BLaER1 treated with 17β-estradiol and CSF1 and Interleukin-3, amounts not matched to agents 10 nM and 100 nM (cell line): Measurements from ENCODE around the gene RAB3B.

Experiments
- H3K27ac ChIP-seq, 11 experiments: shearing (Covaris generic); formaldehyde crosslinking; 2 replicates each; pipeline ENCODE4 v1.8.1; 2022
- H3K27me3 ChIP-seq, 11 experiments: shearing (Covaris generic); formaldehyde crosslinking; 2 replicates each; pipeline ENCODE4 v1.8.1; 2022
- H3K36me3 ChIP-seq, 11 experiments: shearing (Covaris generic); formaldehyde crosslinking; 2 replicates each; pipeline ENCODE4 v1.8.1; 2022
- H3K4me1 ChIP-seq, 10 experiments: shearing (Covaris generic); formaldehyde crosslinking; 2 replicates each; pipeline ENCODE4 v1.8.1; 2022
- H3K4me2 ChIP-seq, 11 experiments: shearing (Covaris generic); formaldehyde crosslinking; 2 replicates each; pipeline ENCODE4 v1.8.1; 2022
- H3K4me3 ChIP-seq, 10 experiments: shearing (Covaris generic); formaldehyde crosslinking; 2 replicates each; pipeline ENCODE4 v1.8.1; 2022
- H3K9ac ChIP-seq, 11 experiments: shearing (Covaris generic); formaldehyde crosslinking; 2 replicates each; pipeline ENCODE4 v1.8.1; 2022
- H3K9me3 ChIP-seq, 11 experiments: shearing (Covaris generic); formaldehyde crosslinking; replicated peaks in 1 of 11; 2 replicates each; pipeline ENCODE4 v1.8.1; 2022
- H4K20me1 ChIP-seq, 11 experiments: shearing (Covaris generic); formaldehyde crosslinking; 2 replicates each; pipeline ENCODE4 v1.8.1; 2022
- Cebpa-rat ChIP-seq, 11 experiments: shearing (Covaris generic); IDR thresholded peaks; 2 replicates each; pipeline ENCODE4 v1.8.1; 2022

RAB3B gene

GRCh38 chr1:51955797-51956527 is 34.5 kb downstream of the RAB3B start:
- Histone ChIP-seq H3K36me3 (no peaks in the 10 kb centered on the region), H3K9ac (no peak overlapping the region), H3K4me1 (peaks cover 29 to 85% (median 67%) of the 10 kb centered on the region in 10 experiments), H4K20me1 (peaks cover 0 to 21% (median 0%) of the 10 kb centered on the region in 11 experiments; a peak in 1 of 22 replicates), H3K9me3 (peaks cover 0 to 5% (median 0%) of the 10 kb centered on the region in 11 experiments; a peak in 2 of 22 replicates), H3K27me3 (peaks cover 0 to 76% (median 0%) of the 10 kb centered on the region in 11 experiments; a peak in 7 of 22 replicates), H3K4me2 (peak overlapping the region; percentile 32 to 73 (median 61); a peak in 21 of 22 replicates), H3K27ac (peak overlapping the region in 2 of 11 experiments; percentile 15 to 86; a peak in 3 of 22 replicates), H3K4me3 (no peak overlapping the region)
- no peak for TF ChIP-seq Cebpa-rat (IDR thresholded peaks at IDR 0.05)

- peaks cover 0 to 9% (median under 1%) of the 10 kb centered on the region in 11 experiments; a peak in 5 of 22 replicates for H3K36me3 ChIP-seq
- no peak overlapping the region for H3K4me3 ChIP-seq
- peaks cover 29 to 80% (median 60%) of the 10 kb centered on the region in 10 experiments for H3K4me1 ChIP-seq
- peaks cover 0 to 21% (median 0%) of the 10 kb centered on the region in 11 experiments; a peak in 1 of 22 replicates for H4K20me1 ChIP-seq
- no peak overlapping the region for H3K9ac ChIP-seq
- H3K9me3 ChIP-seq, result peaks cover 10 to 17% (median 11%) of the 10 kb centered on the region in 11 experiments
- TF ChIP-seq Cebpa-rat (IDR thresholded peaks at IDR 0.05), result no peak
- peak overlapping the region in 1 of 11 experiments; percentile 86; a peak in 2 of 22 replicates for H3K27ac ChIP-seq
- peaks cover 0 to 64% (median 0%) of the 10 kb centered on the region in 11 experiments; a peak in 7 of 22 replicates for H3K27me3 ChIP-seq
- H3K4me2 ChIP-seq, result peak overlapping the region in 6 of 11 experiments; percentile 3 to 73 (median 64); a peak in 9 of 22 replicates
Observed at GRCh38 chr1:51954783-51955182, 35.7 kb downstream of the RAB3B start.

- Histone ChIP-seq H3K27ac (peak overlapping the region in 5 of 11 experiments; percentile 30 to 86 (median 73); a peak in 10 of 22 replicates), H3K9me3 (peaks cover 21 to 32% (median 26%) of the 10 kb centered on the region in 11 experiments), H3K4me2 (peak overlapping the region; percentile 27 to 82 (median 70)), H3K4me3 (peak overlapping the region in 1 of 10 experiments; percentile 12; a peak in 1 of 20 replicates), H3K27me3 (peaks cover 0 to 50% (median 0%) of the 10 kb centered on the region in 11 experiments; a peak in 7 of 22 replicates), H3K36me3 (peaks cover 0 to 18% (median 4%) of the 10 kb centered on the region in 11 experiments; a peak in 5 of 22 replicates), H3K4me1 (peaks cover 29 to 71% (median 57%) of the 10 kb centered on the region in 10 experiments), H4K20me1 (peaks cover 0 to 21% (median 0%) of the 10 kb centered on the region in 11 experiments; a peak in 1 of 22 replicates), H3K9ac (peak overlapping the region in 4 of 11 experiments; percentile 30 to 63 (median 58); a peak in 8 of 22 replicates)
- TF ChIP-seq Cebpa-rat (IDR thresholded peaks at IDR 0.05), result peak in 2 of 11 experiments; percentile 16 to 67; a peak in 2 of 22 replicates
Observed at GRCh38 chr1:51953079-51953478, 37.4 kb downstream of the RAB3B start.

- Histone ChIP-seq H3K4me3 (peak overlapping the region in 1 of 10 experiments; percentile 12; a peak in 1 of 20 replicates), H3K36me3 (peaks cover 0 to 18% (median 4%) of the 10 kb centered on the region in 11 experiments; a peak in 5 of 22 replicates), H3K27me3 (peaks cover 0 to 46% (median 0%) of the 10 kb centered on the region in 11 experiments; a peak in 7 of 22 replicates), H3K27ac (peak overlapping the region in 5 of 11 experiments; percentile 30 to 86 (median 73); a peak in 10 of 22 replicates), H4K20me1 (peaks cover 0 to 17% (median 0%) of the 10 kb centered on the region in 11 experiments; a peak in 1 of 22 replicates), H3K4me1 (peaks cover 29 to 71% (median 57%) of the 10 kb centered on the region in 10 experiments), H3K4me2 (peak overlapping the region; percentile 27 to 82 (median 70)), H3K9ac (peak overlapping the region in 3 of 11 experiments; percentile 54 to 63 (median 55); a peak in 8 of 22 replicates), H3K9me3 (peaks cover 21 to 32% (median 26%) of the 10 kb centered on the region in 11 experiments)
- no peak for TF ChIP-seq Cebpa-rat (IDR thresholded peaks at IDR 0.05)
Observed at GRCh38 chr1:51952638-51953037, 37.9 kb downstream of the RAB3B start.

GRCh38 chr1:51950701-51951100 is 39.8 kb downstream of the RAB3B start:
- H3K36me3 ChIP-seq, result peaks cover 0 to 18% (median 4%) of the 10 kb centered on the region in 11 experiments; a peak in 5 of 22 replicates
- H3K27me3 ChIP-seq, result peaks cover 0 to 29% (median 0%) of the 10 kb centered on the region in 11 experiments; a peak in 5 of 22 replicates
- H3K4me3 ChIP-seq, result no peak overlapping the region
- H3K27ac ChIP-seq, result no peak overlapping the region
- TF ChIP-seq Cebpa-rat (IDR thresholded peaks at IDR 0.05), result no peak
- no peak overlapping the region for H3K9ac ChIP-seq
- 0 out of 22 replicates have a peak, but pooled peaks cover 0 to 8% (median 0%) of the 10 kb centered on the region in 11 experiments for H4K20me1 ChIP-seq
- H3K9me3 ChIP-seq, result peaks cover 21 to 32% (median 26%) of the 10 kb centered on the region in 11 experiments
- peak overlapping the region in 5 of 11 experiments; percentile 11 to 80 (median 36); a peak in 4 of 22 replicates for H3K4me2 ChIP-seq
- H3K4me1 ChIP-seq, result peaks cover 15 to 53% (median 42%) of the 10 kb centered on the region in 10 experiments

GRCh38 chr1:51949014-51949702 is 41.3 kb downstream of the RAB3B start:
- Histone ChIP-seq H3K36me3 (peaks cover 0 to 18% (median 4%) of the 10 kb centered on the region in 11 experiments; a peak in 5 of 22 replicates), H4K20me1 (0 out of 22 replicates have a peak, but pooled peaks cover 0 to 8% (median 0%) of the 10 kb centered on the region in 11 experiments), H3K4me3 (peak overlapping the region in 1 of 10 experiments; percentile 9; a peak in 1 of 20 replicates), H3K4me2 (no peak overlapping the region), H3K9ac (no peak overlapping the region), H3K27ac (no peak overlapping the region), H3K4me1 (peaks cover 13 to 38% (median 30%) of the 10 kb centered on the region in 10 experiments), H3K9me3 (peaks cover 21 to 32% (median 26%) of the 10 kb centered on the region in 11 experiments), H3K27me3 (peaks cover 0 to 13% (median 0%) of the 10 kb centered on the region in 11 experiments; a peak in 3 of 22 replicates)
- TF ChIP-seq Cebpa-rat (IDR thresholded peaks at IDR 0.05), result no peak

- Histone ChIP-seq H3K9me3 (peaks cover 21 to 32% (median 26%) of the 10 kb centered on the region in 11 experiments), H3K4me2 (no peak overlapping the region), H3K9ac (no peak overlapping the region), H4K20me1 (0 out of 22 replicates have a peak, but pooled peaks cover 0 to 8% (median 0%) of the 10 kb centered on the region in 11 experiments), H3K36me3 (peaks cover 0 to 18% (median 4%) of the 10 kb centered on the region in 11 experiments; a peak in 5 of 22 replicates), H3K27ac (no peak overlapping the region), H3K4me3 (no peak overlapping the region), H3K27me3 (peaks cover 0 to 10% (median 0%) of the 10 kb centered on the region in 11 experiments; a peak in 3 of 22 replicates), H3K4me1 (peaks cover 13 to 32% (median 26%) of the 10 kb centered on the region in 10 experiments)
- no peak for TF ChIP-seq Cebpa-rat (IDR thresholded peaks at IDR 0.05)
Observed at GRCh38 chr1:51948491-51948915, 42.0 kb downstream of the RAB3B start.

GRCh38 chr1:51946300-51946699 is 44.2 kb downstream of the RAB3B start:
- Histone ChIP-seq H3K4me2 (no peak overlapping the region), H3K9me3 (peaks cover 33 to 41% (median 38%) of the 10 kb centered on the region in 11 experiments), H3K4me1 (peaks cover 0 to 10% (median 4%) of the 10 kb centered on the region in 10 experiments; a peak in 9 of 20 replicates), H3K4me3 (no peak overlapping the region), H3K27ac (no peak overlapping the region), H3K36me3 (peaks cover 0 to 18% (median 4%) of the 10 kb centered on the region in 11 experiments; a peak in 6 of 22 replicates), H3K9ac (no peak overlapping the region), H4K20me1 (no peaks in the 10 kb centered on the region), H3K27me3 (peaks cover 0 to under 1% (median 0%) of the 10 kb centered on the region in 11 experiments; a peak in 1 of 22 replicates)
- no peak for TF ChIP-seq Cebpa-rat (IDR thresholded peaks at IDR 0.05)
